ENCODE results near the gene NPDC1.

- TF ChIP-seq POLR2A (IDR thresholded peaks at IDR 0.05), result no peak
- no peak for TF ChIP-seq POLR2AphosphoS5 (IDR thresholded peaks at IDR 0.05)
- TF ChIP-seq EP300 (IDR thresholded peaks at IDR 0.05), result no peak
- no peak for TF ChIP-seq CTCF (IDR thresholded peaks at IDR 0.05)
Measured at GRCh38 chr9:136997371-136997770, 48.6 kb downstream of the NPDC1 start.

Measured in sigmoid colon (tissue), 4 donors.